HCT116 (cell line): ENCODE data around the gene STAM. TPM values are rescaled to one million over a fixed set of nuclear protein-coding genes. Genes with fewer than 3 reads are reported as not detected.

Experiments used
- ATAC-seq: fragments of 200-7000 bp; cut with Tn5 transposase; 2 replicates; pipeline ENCODE4 v1.9.1; 2020; ENCODE audit warnings: mild to moderate bottlenecking, moderate library complexity
- BruUV-seq: library from RNA; stranded (reverse); fragments of 400-500 nt; replicated peaks from 2 replicates; lab custom pipeline; 2021; lab: Mats Ljungman, UMichigan
- CTCF ChIA-PET: fragments of 300-600 bp; sonication (Branson Sonifier 250); formaldehyde crosslinking; loops from one replicate; lab custom pipeline; 2021; ENCODE audit warnings: antibody characterized with exemption; lab: Charles Lee
- POLR2A ChIA-PET: fragments of 300-600, 350-600 bp; sonication (Branson Sonifier 250); formaldehyde crosslinking; loops from one replicate; lab custom pipeline; 2021; ENCODE audit warnings: antibody characterized with exemption; lab: Charles Lee
- RAD21 ChIA-PET, 2 experiments: fragments of 300-600 bp; sonication (Branson Sonifier 250); formaldehyde crosslinking; loops; one replicate each; lab custom pipeline; 2023; ENCODE audit warnings: low total read pairs in 2 of 2; ENCODE audit not compliant: uncharacterized antibody in 2 of 2, unreplicated experiment in 2 of 2, low non-redundant PET in 1 of 2; lab: Charles Lee
- DNase-seq: peaks from one replicate; pipeline ENCODE4 v3.0.0-alpha.2; 2010; ENCODE audit warnings: low read depth, low spot score
- H2AFZ ChIP-seq: fragments of 200-600 bp; shearing (Covaris generic), sonication (generic); 2 replicates; pipeline ENCODE4 v1.6.1; 2017; ENCODE audit warnings: low read depth, mixed run types, mixed read lengths, antibody characterized with exemption, low read length; ENCODE audit not compliant: poor library complexity, severe bottlenecking
- H3K27ac ChIP-seq: 2 replicates; pipeline ENCODE4 v1.5.1; 2012; ENCODE audit warnings: low read depth, low read length
- H3K27me3 ChIP-seq: fragments of 200-600 bp; sonication (generic); 2 replicates; pipeline ENCODE4 v1.6.1; 2016; ENCODE audit warnings: mixed run types, low read length, mixed read lengths; ENCODE audit not compliant: insufficient read depth
- H3K36me3 ChIP-seq, 2 experiments: fragments of 200-500 bp in 1 of 2; fragments of 200-600 bp in 1 of 2; sonication (Bioruptor generic) in 1 of 2; sonication (generic) in 1 of 2; 2 replicates each; pipeline versions ENCODE4 v1.5.1 to v1.6.1; 2014 to 2016; ENCODE audit warnings: low read length in 2 of 2, inconsistent platforms in 1 of 2, mixed read lengths in 1 of 2, mixed run types in 1 of 2; ENCODE audit not compliant: insufficient read depth in 2 of 2, control insufficient read depth in 1 of 2
- H3K4me1 ChIP-seq, 2 experiments: fragments of 200-600 bp in 1 of 2; sonication (generic) in 1 of 2; 2 replicates each; pipeline versions ENCODE4 v1.5.1 to v1.6.1; 2012 to 2017; ENCODE audit warnings: low read length in 2 of 2, inconsistent platforms in 1 of 2, mild to moderate bottlenecking in 1 of 2, mixed read lengths in 1 of 2, mixed run types in 1 of 2, moderate library complexity in 1 of 2; ENCODE audit not compliant: insufficient read depth in 2 of 2, control insufficient read depth in 1 of 2
- H3K4me2 ChIP-seq: fragments of 200-600 bp; sonication (generic); 2 replicates; pipeline ENCODE4 v1.6.1; 2017; ENCODE audit warnings: mixed run types, low read length, mixed read lengths
- H3K4me3 ChIP-seq, 2 experiments: fragments of 200-600 bp in 1 of 2; sonication (generic) in 1 of 2; replicated peaks in 1 of 2; 2 replicates each; pipeline ENCODE4 v1.5.1; 2011 to 2016; ENCODE audit warnings: low read length in 2 of 2, control low read depth in 1 of 2, low read depth in 1 of 2, mild to moderate bottlenecking in 1 of 2, mixed read lengths in 1 of 2, mixed run types in 1 of 2
- H3K79me2 ChIP-seq: fragments of 200-600 bp; sonication (generic); 2 replicates; pipeline ENCODE4 v1.6.1; 2017; ENCODE audit warnings: mild to moderate bottlenecking, mixed run types, low read length, moderate library complexity, mixed read lengths; ENCODE audit not compliant: insufficient read depth
- H3K9ac ChIP-seq: fragments of 200-600 bp; sonication (generic); 2 replicates; pipeline ENCODE4 v1.6.1; 2016; ENCODE audit warnings: low read length, mixed read lengths
- H3K9me2 ChIP-seq: fragments of 200-600 bp; sonication (generic), shearing (Covaris generic); 2 replicates; pipeline ENCODE4 v1.6.1; 2017; ENCODE audit warnings: mixed run types, mild to moderate bottlenecking, moderate library complexity; ENCODE audit not compliant: insufficient read depth
- H3K9me3 ChIP-seq, 2 experiments: fragments of 200-500 bp in 1 of 2; fragments of 200-600 bp in 1 of 2; sonication (Bioruptor generic) in 1 of 2; sonication (generic) in 1 of 2; 2 replicates each; pipeline ENCODE4 v1.6.1; 2014 to 2017; ENCODE audit warnings: low read length in 2 of 2, mixed read lengths in 2 of 2, inconsistent platforms in 1 of 2, low read depth in 1 of 2, mild to moderate bottlenecking in 1 of 2, mixed run types in 1 of 2, moderate library complexity in 1 of 2; ENCODE audit not compliant: control insufficient read depth in 1 of 2, insufficient read depth in 1 of 2
- H4K20me1 ChIP-seq: fragments of 200-600 bp; sonication (generic), shearing (Covaris generic); 2 replicates; pipeline ENCODE4 v1.6.1; 2017; ENCODE audit warnings: mixed run types, mild to moderate bottlenecking, moderate library complexity; ENCODE audit not compliant: insufficient read depth
- ATF3 ChIP-seq: IDR thresholded peaks from 2 replicates; pipeline ENCODE4 v1.6.1; 2012
- CEBPB ChIP-seq: IDR thresholded peaks from 2 replicates; pipeline ENCODE4 v1.6.1; 2012; ENCODE audit warnings: low read depth
- CTCF ChIP-seq, 3 experiments: fragments of 200-600 bp in 1 of 3; sonication (generic) in 1 of 3; IDR thresholded peaks in 2 of 3; conservative IDR thresholded peaks in 1 of 3; 2 replicates each; pipeline ENCODE4 v1.5.1; 2012 to 2017; ENCODE audit warnings: low read depth in 2 of 3, low read length in 2 of 3, antibody characterized with exemption in 1 of 3, borderline replicate concordance in 1 of 3, control low read depth in 1 of 3, mild to moderate bottlenecking in 1 of 3, mixed read lengths in 1 of 3, mixed run types in 1 of 3, moderate library complexity in 1 of 3; ENCODE audit not compliant: insufficient read depth in 1 of 3
- EGR1 ChIP-seq: IDR thresholded peaks from 2 replicates; pipeline ENCODE4 v1.6.1; 2012; ENCODE audit warnings: low read depth
- ELF1 ChIP-seq: IDR thresholded peaks from 2 replicates; pipeline ENCODE4 v1.6.1; 2012; ENCODE audit warnings: low read depth, borderline replicate concordance
- EZH2 ChIP-seq: fragments of 200-600 bp; sonication (generic); IDR thresholded peaks from 2 replicates; pipeline ENCODE4 v1.6.1; 2017; ENCODE audit warnings: antibody characterized with exemption, mixed run types
- EZH2phosphoT487 ChIP-seq: fragments of 200-600 bp; IDR thresholded peaks from 2 replicates; pipeline ENCODE4 v1.6.1; 2018; ENCODE audit warnings: antibody characterized with exemption, borderline replicate concordance
- FOSL1 ChIP-seq: IDR thresholded peaks from 2 replicates; pipeline ENCODE4 v1.6.1; 2012; ENCODE audit warnings: low read depth
- MAX ChIP-seq: IDR thresholded peaks from 2 replicates; pipeline ENCODE4 v1.6.1; 2012
- POLR2A ChIP-seq: IDR thresholded peaks from 2 replicates; pipeline ENCODE4 v1.7.0; 2011; ENCODE audit warnings: borderline replicate concordance; ENCODE audit not compliant: insufficient read depth, insufficient read length; ENCODE audit errors: extremely low read depth
- POLR2AphosphoS5 ChIP-seq: IDR thresholded peaks from 2 replicates; pipeline ENCODE4 v1.6.1; 2011; ENCODE audit warnings: mild to moderate bottlenecking, low read depth, low read length, moderate library complexity
- RAD21 ChIP-seq: IDR thresholded peaks from 2 replicates; pipeline ENCODE4 v1.6.1; 2012; ENCODE audit warnings: low read depth, mild to moderate bottlenecking
- REST ChIP-seq: IDR thresholded peaks from 2 replicates; pipeline ENCODE4 v1.6.1; 2012; ENCODE audit warnings: low read depth
- SIN3A ChIP-seq: IDR thresholded peaks from 2 replicates; pipeline ENCODE4 v1.6.1; 2012; ENCODE audit warnings: low read depth
- SRF ChIP-seq: IDR thresholded peaks from 2 replicates; pipeline ENCODE4 v1.6.1; 2012; ENCODE audit warnings: low read depth
- TCF7L2 ChIP-seq: IDR thresholded peaks from 2 replicates; pipeline ENCODE4 v1.7.0; 2011; ENCODE audit warnings: borderline replicate concordance, inconsistent platforms; ENCODE audit not compliant: insufficient read depth, insufficient read length; ENCODE audit errors: extremely low read depth
- YY1 ChIP-seq: IDR thresholded peaks from 2 replicates; pipeline ENCODE4 v1.6.1; 2011; ENCODE audit warnings: low read length, low read depth, moderate library complexity, mild to moderate bottlenecking; ENCODE audit not compliant: insufficient replicate concordance; ENCODE audit errors: extremely low read depth
- ZBTB33 ChIP-seq: IDR thresholded peaks from 2 replicates; pipeline ENCODE4 v1.6.1; 2011; ENCODE audit warnings: mild to moderate bottlenecking, low read length, moderate library complexity; ENCODE audit not compliant: insufficient replicate concordance; ENCODE audit errors: extremely low read depth
- ZFX ChIP-seq: fragments of 450-650 bp; IDR thresholded peaks from 2 replicates; pipeline ENCODE4 v1.6.1; 2017
- ZNF274 ChIP-seq: fragments of 200-500 bp; sonication (Bioruptor generic); IDR thresholded peaks from 2 replicates; pipeline ENCODE4 v1.6.1; 2014; ENCODE audit warnings: mild to moderate bottlenecking, low read depth, low read length, inconsistent platforms
- intact Hi-C: fragments of 100-400 bp; cut with micrococcal nuclease; formaldehyde crosslinking; loops from 2 replicates; pipeline ENCODE4 v1.10.0; 2022
- total RNA-seq: library from RNA; stranded (reverse); gene quantifications from one replicate; pipeline ENCODE4 v1.2.1, GENCODE V29; 2021; ENCODE audit not compliant: unreplicated experiment

The STAM gene
- total RNA-seq, 1 experiment from 2014 or later = 23.0 TPM

- DNase-seq (no peak), ATAC-seq (no peak)
- TF ChIP-seq MAX = no peak
- TF ChIP-seq YY1 = no peak
- no peak for TF ChIP-seq RAD21
- no peak for TF ChIP-seq FOSL1
- no peak for TF ChIP-seq ZNF274
- no peak for TF ChIP-seq ELF1
- no peak for TF ChIP-seq EZH2
- TF ChIP-seq ZFX = no peak
- no peak for TF ChIP-seq TCF7L2
- TF ChIP-seq CEBPB = no peak
- TF ChIP-seq EZH2phosphoT487 = no peak
- TF ChIP-seq REST = no peak
- no peak for TF ChIP-seq EGR1
- no peak for TF ChIP-seq SRF
- no peak for TF ChIP-seq ZBTB33
- no peak for TF ChIP-seq POLR2AphosphoS5
- no peak for TF ChIP-seq ATF3
- TF ChIP-seq SIN3A = no peak
- TF ChIP-seq POLR2A = no peak
- no peak for TF ChIP-seq CTCF (IDR thresholded peaks at IDR 0.05 in 2 of 3, conservative IDR thresholded peaks at IDR 0.05 in 1 of 3; ENCODE audit: borderline replicate concordance in 1 of 3, insufficient read depth in 1 of 3, low read depth in 2 of 3, low read length in 2 of 3)
- Histone ChIP-seq H3K9me2 (no peaks in the 10 kb centered on the region), H3K9ac (no peak overlapping the region), H4K20me1 (no peaks in the 10 kb centered on the region), H3K79me2 (peaks cover 44% of the 10 kb centered on the region), H3K4me3 (no peak overlapping the region), H3K4me1 (no peaks in the 10 kb centered on the region), H3K27me3 (no peaks in the 10 kb centered on the region), H3K36me3 (no peaks in the 10 kb centered on the region), H3K9me3 (no peaks in the 10 kb centered on the region), H3K4me2 (no peak overlapping the region), H3K27ac (no peak overlapping the region), H2AFZ (no peak overlapping the region)
- ChIA-PET POLR2A (no interaction called here), RAD21 (no interaction called here), CTCF (no interaction called here)
- intact Hi-C loops = no loop called here
- BruUV-seq = no TSS peak
These were observed 45.2 kb downstream of the STAM start for GRCh38 chr10:17689137-17689536.
